ENCODE results near the gene PEX16. TPM values are rescaled to one million over a fixed set of nuclear protein-coding genes. Genes with fewer than 3 reads are reported as not detected.

PEX16 gene
- total and polyA plus RNA-seq, 9 of the 15 experiments (the other 6 are each of a cell fraction or from before 2014, with no cell fraction given) = 1.5 to 43.9 (median 14.6) TPM

DNA sequence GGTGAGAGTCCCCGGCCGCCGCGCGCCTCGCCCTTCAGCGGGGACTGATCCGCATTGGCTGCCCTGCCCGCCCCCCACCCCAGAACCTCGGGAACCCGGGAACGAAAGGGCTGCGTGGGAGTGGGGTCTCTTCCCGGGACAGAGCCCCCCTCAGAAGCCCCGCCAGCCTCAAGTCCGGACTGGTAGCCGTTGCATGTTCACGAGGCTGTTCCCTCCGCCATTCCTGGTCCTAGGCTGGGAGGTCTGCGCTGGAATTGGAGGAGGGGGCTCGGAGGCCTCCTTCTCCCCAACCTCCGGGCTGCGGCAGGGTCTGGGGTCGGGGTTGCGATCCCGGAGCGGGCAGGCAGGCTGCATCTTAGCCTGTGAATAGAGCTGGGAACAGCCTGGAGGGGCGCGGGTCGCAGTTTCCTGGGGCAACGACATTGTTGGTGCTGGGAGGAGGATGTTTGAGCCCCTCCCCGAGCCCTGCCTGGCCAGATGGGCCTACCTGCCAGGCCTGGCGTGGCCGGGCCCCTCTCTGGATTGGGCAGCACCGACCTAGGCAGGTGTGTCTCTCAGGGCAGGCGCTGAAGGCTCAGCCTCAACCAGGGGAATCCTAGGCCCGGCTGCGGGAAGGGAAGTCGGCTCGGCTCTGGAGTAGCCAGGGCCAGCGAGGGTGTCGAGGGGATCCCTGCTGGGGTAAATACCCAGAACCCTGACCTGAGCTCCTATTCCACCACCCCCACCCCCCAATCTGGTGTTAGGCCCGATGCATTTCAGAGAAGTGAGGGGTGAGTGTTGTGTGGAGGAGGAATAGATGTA lies 31.6 kb downstream of the PEX16 start (continued):
- no peak for TF ChIP-seq SMARCC2 (IDR thresholded peaks at IDR 0.05; ENCODE audit: low read depth)
- no peak for TF ChIP-seq ZFP30 (CRISPR knock-in tag; IDR thresholded peaks at IDR 0.05; ENCODE audit: borderline replicate concordance)
- TF ChIP-seq ZFPM2 (CRISPR knock-in tag; IDR thresholded peaks at IDR 0.05) = no peak
- peak; percentile 48 for TF ChIP-seq POLR2G (IDR thresholded peaks at IDR 0.05; ENCODE audit: low read depth, low read length)
- TF ChIP-seq CHD2 (IDR thresholded peaks at IDR 0.05; ENCODE audit: low read depth, low read length) = no peak

- H3K4me1 ChIP-seq (replicated peaks in 1 of 2; ENCODE audit: control insufficient read depth in 2 of 2, insufficient read depth in 2 of 2, low read length in 2 of 2) = peaks cover 0 to 26% of the 10 kb centered on the region in 2 experiments; a peak in 3 of 5 replicates
- peak; percentile 73 to 98 (median 94) for DNase-seq (ENCODE audit: extremely low read depth in 1 of 4, low spot score in 3 of 4)
- FAIRE-seq = peak; percentile 35
- intact Hi-C loops (cut with micrococcal nuclease) (no loop called here), in situ Hi-C loops (cut with MboI) (no loop called here)
- peaks cover 21% of the 10 kb centered on the region; the same call in 2 of the 3 replicates for H3K36me3 ChIP-seq (ENCODE audit: control insufficient read depth, insufficient read depth, low read length)
- H3K4me3 ChIP-seq = peak within 1 kb of the TSS; percentile 55
- 4% methylated on average over 18 of the region's 73 CpGs for WGBS (ENCODE audit: insufficient coverage, low coverage, missing lambda C conversion rate)
- H3K9ac ChIP-seq (ENCODE audit: insufficient read depth in 1 of 2, low read depth in 2 of 2, low read length in 2 of 2) = peak within 1 kb of the TSS in 1 of 2 experiments; percentile 81; a peak in 2 of 4 replicates
- no peaks in the 10 kb centered on the region for H3K9me1 ChIP-seq (ENCODE audit: control insufficient read depth, insufficient read depth, low read length)
- no peaks in the 10 kb centered on the region for H3K27me3 ChIP-seq (ENCODE audit: control insufficient read depth in 2 of 2, insufficient read depth in 2 of 2, low read length in 2 of 2)
- BruUV-seq (replicated peaks) = no TSS peak
- no peak within 1 kb of the TSS for H3K27ac ChIP-seq (ENCODE audit: extremely low read depth, low read depth, low read length)
- peak within 1 kb of the TSS; percentile 66; the same call in 1 of the 2 replicates for H2AFZ ChIP-seq (ENCODE audit: low read depth, low read length)
- no peaks in the 10 kb centered on the region for H3K79me2 ChIP-seq (ENCODE audit: control insufficient read depth, insufficient read depth, low read length)
- no peaks in the 10 kb centered on the region for H3K9me3 ChIP-seq (replicated peaks; ENCODE audit: control insufficient read depth, insufficient read depth, low read depth, low read length)
- peak within 1 kb of the TSS; percentile 52 for H3K4me2 ChIP-seq (ENCODE audit: insufficient read depth, low read length)
- H4K20me1 ChIP-seq (replicated peaks; ENCODE audit: control insufficient read depth, insufficient read depth, low read length) = peaks cover 30% of the 10 kb centered on the region
- ChIA-PET CTCF (ENCODE audit: low intra/inter-chr PET ratio) (interaction anchor here (0.6 kb wide), 1 partner anchor 433 kb away, joined by 3 read pairs; no protein-coding TSS in a partner anchor), POLR2A (no interaction called here)
- peak; percentile 87 for ATAC-seq
- TF ChIP-seq NFIC (IDR thresholded peaks at IDR 0.05) (peak; percentile 18; the same call in 1 of the 2 replicates), HOXB6 (CRISPR knock-in tag; IDR thresholded peaks at IDR 0.05; ENCODE audit: borderline replicate concordance) (no peak), RBBP5 (IDR thresholded peaks at IDR 0.05; ENCODE audit: borderline replicate concordance, insufficient read depth, low read length, poor library complexity, severe bottlenecking) (peak; percentile 31), KAT8 (IDR thresholded peaks at IDR 0.05; ENCODE audit: low read depth) (no peak), NFIX (CRISPR knock-in tag; IDR thresholded peaks at IDR 0.05; ENCODE audit: low read depth) (no peak), NR1H2 (CRISPR knock-in tag; IDR thresholded peaks at IDR 0.05) (no peak), ZKSCAN8 (CRISPR knock-in tag; IDR thresholded peaks at IDR 0.05) (no peak), EHMT2 (IDR thresholded peaks at IDR 0.05) (peak; percentile 96), HDAC1 (IDR thresholded peaks at IDR 0.05) (peak in 1 of 2 experiments; percentile 29; a peak in 1 of 4 replicates)
- TF ChIP-seq, protein P1, sequence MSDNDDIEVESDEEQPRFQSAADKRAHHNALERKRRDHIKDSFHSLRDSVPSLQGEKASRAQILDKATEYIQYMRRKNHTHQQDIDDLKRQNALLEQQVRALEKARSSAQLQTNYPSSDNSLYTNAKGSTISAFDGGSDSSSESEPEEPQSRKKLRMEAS (CRISPR knock-in tag; IDR thresholded peaks at IDR 0.05) = peak; percentile 32; the same call in 1 of the 2 replicates
- TF ChIP-seq, protein P2, sequence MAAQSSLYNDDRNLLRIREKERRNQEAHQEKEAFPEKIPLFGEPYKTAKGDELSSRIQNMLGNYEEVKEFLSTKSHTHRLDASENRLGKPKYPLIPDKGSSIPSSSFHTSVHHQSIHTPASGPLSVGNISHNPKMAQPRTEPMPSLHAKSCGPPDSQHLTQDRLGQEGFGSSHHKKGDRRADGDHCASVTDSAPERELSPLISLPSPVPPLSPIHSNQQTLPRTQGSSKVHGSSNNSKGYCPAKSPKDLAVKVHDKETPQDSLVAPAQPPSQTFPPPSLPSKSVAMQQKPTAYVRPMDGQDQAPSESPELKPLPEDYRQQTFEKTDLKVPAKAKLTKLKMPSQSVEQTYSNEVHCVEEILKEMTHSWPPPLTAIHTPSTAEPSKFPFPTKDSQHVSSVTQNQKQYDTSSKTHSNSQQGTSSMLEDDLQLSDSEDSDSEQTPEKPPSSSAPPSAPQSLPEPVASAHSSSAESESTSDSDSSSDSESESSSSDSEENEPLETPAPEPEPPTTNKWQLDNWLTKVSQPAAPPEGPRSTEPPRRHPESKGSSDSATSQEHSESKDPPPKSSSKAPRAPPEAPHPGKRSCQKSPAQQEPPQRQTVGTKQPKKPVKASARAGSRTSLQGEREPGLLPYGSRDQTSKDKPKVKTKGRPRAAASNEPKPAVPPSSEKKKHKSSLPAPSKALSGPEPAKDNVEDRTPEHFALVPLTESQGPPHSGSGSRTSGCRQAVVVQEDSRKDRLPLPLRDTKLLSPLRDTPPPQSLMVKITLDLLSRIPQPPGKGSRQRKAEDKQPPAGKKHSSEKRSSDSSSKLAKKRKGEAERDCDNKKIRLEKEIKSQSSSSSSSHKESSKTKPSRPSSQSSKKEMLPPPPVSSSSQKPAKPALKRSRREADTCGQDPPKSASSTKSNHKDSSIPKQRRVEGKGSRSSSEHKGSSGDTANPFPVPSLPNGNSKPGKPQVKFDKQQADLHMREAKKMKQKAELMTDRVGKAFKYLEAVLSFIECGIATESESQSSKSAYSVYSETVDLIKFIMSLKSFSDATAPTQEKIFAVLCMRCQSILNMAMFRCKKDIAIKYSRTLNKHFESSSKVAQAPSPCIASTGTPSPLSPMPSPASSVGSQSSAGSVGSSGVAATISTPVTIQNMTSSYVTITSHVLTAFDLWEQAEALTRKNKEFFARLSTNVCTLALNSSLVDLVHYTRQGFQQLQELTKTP (IDR thresholded peaks at IDR 0.05; ENCODE audit: low read depth in 1 of 2, partially characterized antibody in 2 of 2) = peak in 1 of 2 experiments; percentile 67
These were observed 32.3 kb downstream of the PEX16 start, which contains the start of gene MAPK8IP1 for GRCh38 chr11:45885274-45885920. Gene MAPK8IP1, plus strand, starts transcription at chr11:45885651. Its CDS starts 170 bp downstream, at chr11:45885821.

All from K562 (cell line).